ENCODE data around the gene CANX.
"Not testable (repeated sequence)": the region's sequence is repeated elsewhere in the genome, so short reads cannot be mapped to it uniquely, and the experiment has no call there.

The CANX gene

DNA sequence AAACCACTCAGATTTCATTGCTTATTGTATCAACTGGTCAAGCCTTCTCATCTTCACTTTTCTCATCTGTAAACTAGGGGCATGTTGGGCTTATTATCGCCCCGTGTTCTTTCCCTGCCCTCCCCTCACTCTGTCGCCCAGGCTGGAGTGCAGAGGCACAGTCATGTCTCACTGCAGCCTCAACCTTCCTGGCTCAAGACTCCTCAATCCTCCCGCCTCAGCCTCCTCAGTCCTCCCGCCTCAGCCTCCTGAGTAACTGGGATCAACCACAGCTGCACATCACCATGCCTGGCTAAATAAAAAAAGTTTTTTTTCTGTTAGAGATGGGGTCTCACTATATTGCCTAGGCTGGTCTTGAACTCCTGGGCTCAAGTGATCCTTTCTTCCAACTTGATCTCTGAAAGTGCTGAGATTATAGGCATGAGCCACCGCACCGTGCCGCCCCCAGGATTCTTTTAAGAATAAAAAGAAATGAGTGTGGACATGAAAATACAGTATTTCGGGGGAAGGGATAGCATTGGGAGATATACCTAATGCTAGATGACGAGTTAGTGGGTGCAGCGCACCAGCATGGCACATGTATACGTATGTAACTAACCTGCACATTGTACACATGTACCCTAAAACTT, 35.9 kb downstream of the CANX start:
- H3K36me3 ChIP-seq (replicated peaks; ENCODE audit: insufficient read depth, low read length), result 0 out of 2 replicates have a peak, but pooled peaks cover 4% of the 10 kb centered on the region
- H3K79me2 ChIP-seq (ENCODE audit: low read length), result peaks cover 65% of the 10 kb centered on the region
- H2AFZ ChIP-seq (ENCODE audit: low read length), result no peak overlapping the region
- H3K27me3 ChIP-seq (replicated peaks; ENCODE audit: insufficient read depth, low read length), result no peaks in the 10 kb centered on the region
- H3K4me2 ChIP-seq (ENCODE audit: low read depth, low read length), result peak overlapping the region; percentile 74
- H3K27ac ChIP-seq (ENCODE audit: low read length), result no peak overlapping the region
- H3K9me3 ChIP-seq (replicated peaks; ENCODE audit: insufficient read depth, low read length), result no peaks in the 10 kb centered on the region
- DNase-seq, result no peak
- TF ChIP-seq EZH2 (optimal IDR thresholded peaks at IDR 0.05; ENCODE audit: low read depth, low read length) (no peak), EZH2phosphoT487 (IDR thresholded peaks at IDR 0.05; ENCODE audit: low read length) (no peak)
- TF ChIP-seq, protein P1, sequence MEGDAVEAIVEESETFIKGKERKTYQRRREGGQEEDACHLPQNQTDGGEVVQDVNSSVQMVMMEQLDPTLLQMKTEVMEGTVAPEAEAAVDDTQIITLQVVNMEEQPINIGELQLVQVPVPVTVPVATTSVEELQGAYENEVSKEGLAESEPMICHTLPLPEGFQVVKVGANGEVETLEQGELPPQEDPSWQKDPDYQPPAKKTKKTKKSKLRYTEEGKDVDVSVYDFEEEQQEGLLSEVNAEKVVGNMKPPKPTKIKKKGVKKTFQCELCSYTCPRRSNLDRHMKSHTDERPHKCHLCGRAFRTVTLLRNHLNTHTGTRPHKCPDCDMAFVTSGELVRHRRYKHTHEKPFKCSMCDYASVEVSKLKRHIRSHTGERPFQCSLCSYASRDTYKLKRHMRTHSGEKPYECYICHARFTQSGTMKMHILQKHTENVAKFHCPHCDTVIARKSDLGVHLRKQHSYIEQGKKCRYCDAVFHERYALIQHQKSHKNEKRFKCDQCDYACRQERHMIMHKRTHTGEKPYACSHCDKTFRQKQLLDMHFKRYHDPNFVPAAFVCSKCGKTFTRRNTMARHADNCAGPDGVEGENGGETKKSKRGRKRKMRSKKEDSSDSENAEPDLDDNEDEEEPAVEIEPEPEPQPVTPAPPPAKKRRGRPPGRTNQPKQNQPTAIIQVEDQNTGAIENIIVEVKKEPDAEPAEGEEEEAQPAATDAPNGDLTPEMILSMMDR (IDR thresholded peaks at IDR 0.05; ENCODE audit: low read length), result no peak
- peaks cover 27% of the 10 kb centered on the region for H3F3A ChIP-seq (ENCODE audit: insufficient read depth, low read length)
- no peaks in the 10 kb centered on the region for H3K9me2 ChIP-seq (replicated peaks; ENCODE audit: insufficient read depth, low read length)
- H3K4me3 ChIP-seq (ENCODE audit: low read length), result peak overlapping the region; percentile 98
- H3K4me1 ChIP-seq (ENCODE audit: low read length), result peaks cover 29% of the 10 kb centered on the region
- H3K9ac ChIP-seq (ENCODE audit: low read length), result peak overlapping the region; percentile 82; the same call in 1 of the 2 replicates
- no peaks in the 10 kb centered on the region for H4K20me1 ChIP-seq (ENCODE audit: insufficient read depth, low read length)

DNA sequence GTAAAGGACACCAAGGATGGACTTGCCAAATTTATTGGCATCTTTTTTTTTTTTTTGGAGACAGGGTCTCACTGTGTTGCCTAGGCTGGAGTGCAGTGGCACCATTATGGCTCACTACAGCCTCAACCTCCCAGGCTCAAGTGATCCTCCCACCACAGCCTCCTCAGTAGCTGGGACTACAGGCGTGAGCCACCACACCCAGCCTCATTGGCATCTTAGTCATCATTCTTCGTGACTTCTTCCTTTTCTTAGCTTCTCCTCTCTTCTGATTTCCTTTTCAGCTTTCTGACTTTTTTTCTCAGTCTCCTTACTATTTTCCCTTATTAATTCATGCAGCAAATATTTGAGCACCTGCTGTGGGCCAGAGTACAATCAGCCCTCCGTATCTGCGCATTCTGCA, 40.0 kb downstream of the CANX start:
- Histone ChIP-seq H3K27ac (ENCODE audit: low read length) (no peak overlapping the region), H2AFZ (ENCODE audit: low read length) (no peak overlapping the region), H3K4me2 (ENCODE audit: low read depth, low read length) (no peak overlapping the region), H3K36me3 (replicated peaks; ENCODE audit: insufficient read depth, low read length) (no peaks in the 10 kb centered on the region; the same call in 1 of the 2 replicates), H3K9me2 (replicated peaks; ENCODE audit: insufficient read depth, low read length) (no peaks in the 10 kb centered on the region), H3K4me3 (ENCODE audit: low read length) (no peak overlapping the region), H4K20me1 (ENCODE audit: insufficient read depth, low read length) (0 out of 2 replicates have a peak, but pooled peaks cover 4% of the 10 kb centered on the region), H3K4me1 (ENCODE audit: low read length) (0 out of 2 replicates have a peak, but pooled peaks cover 9% of the 10 kb centered on the region), H3K27me3 (replicated peaks; ENCODE audit: insufficient read depth, low read length) (no peaks in the 10 kb centered on the region), H3K9ac (ENCODE audit: low read length) (no peak overlapping the region), H3K79me2 (ENCODE audit: low read length) (peaks cover 96% of the 10 kb centered on the region), H3K9me3 (replicated peaks; ENCODE audit: insufficient read depth, low read length) (no peaks in the 10 kb centered on the region), H3F3A (ENCODE audit: insufficient read depth, low read length) (no peaks in the 10 kb centered on the region)
- TF ChIP-seq, protein P1 (IDR thresholded peaks at IDR 0.05; ENCODE audit: low read length), result no peak
- TF ChIP-seq EZH2 (optimal IDR thresholded peaks at IDR 0.05; ENCODE audit: low read depth, low read length) (no peak), EZH2phosphoT487 (IDR thresholded peaks at IDR 0.05; ENCODE audit: low read length) (no peak)
- DNase-seq, result no peak

DNA sequence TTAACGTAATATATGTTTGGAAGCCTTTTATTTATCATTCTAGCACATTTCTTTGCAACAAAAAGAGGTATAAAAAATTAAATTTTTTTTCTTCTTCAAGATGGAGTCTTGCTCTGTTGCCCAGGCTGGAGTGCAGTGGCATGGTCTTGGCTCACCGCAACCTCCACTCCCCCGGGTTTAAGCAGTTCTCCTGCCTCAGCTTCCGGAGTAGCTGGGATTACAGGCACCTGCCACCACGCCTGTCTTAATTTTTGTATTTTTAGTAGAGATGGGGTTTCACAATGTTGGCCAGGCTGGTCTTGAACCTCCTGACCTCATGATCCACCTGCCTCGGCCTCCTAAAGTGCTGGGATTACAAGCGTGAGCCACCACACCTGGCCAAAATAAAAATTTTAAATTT, 45.3 kb downstream of the CANX start:
- peaks cover 93% of the 10 kb centered on the region for H3K79me2 ChIP-seq (ENCODE audit: low read length)
- not testable (repeated sequence) for H3K9me3 ChIP-seq (replicated peaks; ENCODE audit: insufficient read depth, low read length); H3K9ac ChIP-seq (ENCODE audit: low read length); H3F3A ChIP-seq (ENCODE audit: insufficient read depth, low read length); H3K4me2 ChIP-seq (ENCODE audit: low read depth, low read length); H3K27me3 ChIP-seq (replicated peaks; ENCODE audit: insufficient read depth, low read length); H3K4me1 ChIP-seq (ENCODE audit: low read length); H3K27ac ChIP-seq (ENCODE audit: low read length); DNase-seq; H3K9me2 ChIP-seq (replicated peaks; ENCODE audit: insufficient read depth, low read length); H3K36me3 ChIP-seq (replicated peaks; ENCODE audit: insufficient read depth, low read length); H2AFZ ChIP-seq (ENCODE audit: low read length); H3K4me3 ChIP-seq (ENCODE audit: low read length)
- H4K20me1 ChIP-seq (ENCODE audit: insufficient read depth, low read length), result peaks cover 13% of the 10 kb centered on the region

DNA sequence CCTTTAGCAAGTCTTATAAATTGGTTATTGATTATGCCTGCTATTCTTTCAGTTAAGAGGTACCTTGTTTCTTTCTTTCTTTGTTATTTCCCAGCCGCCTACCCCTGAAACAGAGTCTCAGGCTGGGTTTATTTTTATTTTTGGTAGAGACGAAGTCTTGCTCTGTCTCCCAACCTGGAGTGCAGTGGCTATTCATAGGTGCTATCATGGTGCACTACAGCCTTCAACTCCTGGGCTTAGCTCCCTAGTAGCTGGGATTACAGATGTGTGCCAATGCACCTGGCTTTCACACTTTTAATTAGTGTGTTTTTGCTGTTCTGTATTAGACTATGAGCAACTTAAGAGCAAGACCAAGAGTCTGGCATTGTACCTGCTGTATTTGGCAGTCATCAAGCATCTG, 48.1 kb downstream of the CANX start:
- Histone ChIP-seq H3K9ac (ENCODE audit: low read length) (no peak overlapping the region), H2AFZ (ENCODE audit: low read length) (no peak overlapping the region), H3F3A (ENCODE audit: insufficient read depth, low read length) (no peaks in the 10 kb centered on the region), H3K4me1 (ENCODE audit: low read length) (no peaks in the 10 kb centered on the region), H3K27me3 (replicated peaks; ENCODE audit: insufficient read depth, low read length) (no peaks in the 10 kb centered on the region), H3K9me3 (replicated peaks; ENCODE audit: insufficient read depth, low read length) (no peaks in the 10 kb centered on the region), H3K4me3 (ENCODE audit: low read length) (no peak overlapping the region), H4K20me1 (ENCODE audit: insufficient read depth, low read length) (peaks cover 9% of the 10 kb centered on the region), H3K79me2 (ENCODE audit: low read length) (peaks cover 93% of the 10 kb centered on the region), H3K36me3 (replicated peaks; ENCODE audit: insufficient read depth, low read length) (no peaks in the 10 kb centered on the region), H3K27ac (ENCODE audit: low read length) (no peak overlapping the region), H3K9me2 (replicated peaks; ENCODE audit: insufficient read depth, low read length) (no peaks in the 10 kb centered on the region), H3K4me2 (ENCODE audit: low read depth, low read length) (no peak overlapping the region)
- TF ChIP-seq, protein P1 (IDR thresholded peaks at IDR 0.05; ENCODE audit: low read length), result no peak
- TF ChIP-seq EZH2phosphoT487 (IDR thresholded peaks at IDR 0.05; ENCODE audit: low read length) (no peak), EZH2 (optimal IDR thresholded peaks at IDR 0.05; ENCODE audit: low read depth, low read length) (no peak)
- DNase-seq, result no peak
